ENCODE data around the gene JMJD1C.
"Not testable (repeated sequence)": the region's sequence is repeated elsewhere in the genome, so short reads cannot be mapped to it uniquely, and the experiment has no call there.

The JMJD1C gene

DNA sequence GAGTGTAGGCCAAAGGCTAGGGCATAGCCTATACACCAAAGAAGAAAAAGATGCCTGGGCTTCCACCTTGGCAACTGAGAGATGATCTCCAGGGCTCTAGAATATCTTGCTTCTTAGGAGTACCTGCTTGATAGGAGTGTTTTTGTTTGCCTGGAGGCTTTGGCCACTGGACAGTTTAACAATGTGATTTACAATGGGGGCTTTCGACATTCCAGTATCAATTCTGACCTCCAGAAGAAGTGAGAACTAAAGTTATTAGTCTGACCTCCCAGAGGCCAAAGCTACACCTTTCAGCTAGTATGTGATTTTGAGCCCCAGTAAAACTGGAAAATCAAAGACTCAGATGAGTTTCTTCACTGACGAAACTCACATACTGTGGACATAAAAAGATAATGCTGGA, 96.1 kb downstream of the JMJD1C start:
- Mint-ChIP-seq H3K27me3 (no peaks in the 10 kb centered on the region), H3K27ac (no peak overlapping the region), H3K9me3 (no peaks in the 10 kb centered on the region), H3K36me3 (ENCODE audit: insufficient read depth) (no peaks in the 10 kb centered on the region), H3K4me1 (ENCODE audit: low read depth in 2 of 2) (peaks cover 6 to 11% of the 10 kb centered on the region in 2 donors), H3K4me3 (no peak overlapping the region)
- ATAC-seq (replicated peaks) (no peak), DNase-seq (no peak)

GRCh38 chr10:63368365-63368764, 97.4 kb downstream of the JMJD1C start:
- no peaks in the 10 kb centered on the region for H3K36me3 Mint-ChIP-seq (ENCODE audit: insufficient read depth)
- no peaks in the 10 kb centered on the region for H3K9me3 Mint-ChIP-seq
- DNase-seq (no peak), ATAC-seq (replicated peaks) (no peak)
- H3K27ac Mint-ChIP-seq, result no peak overlapping the region
- peaks cover 6 to 11% of the 10 kb centered on the region in 2 donors for H3K4me1 Mint-ChIP-seq (ENCODE audit: low read depth in 2 of 2)
- H3K4me3 Mint-ChIP-seq, result no peak overlapping the region
- no peaks in the 10 kb centered on the region for H3K27me3 Mint-ChIP-seq

- no peak overlapping the region for H3K4me3 Mint-ChIP-seq
- no peaks in the 10 kb centered on the region for H3K9me3 Mint-ChIP-seq
- H3K36me3 Mint-ChIP-seq (ENCODE audit: insufficient read depth), result no peaks in the 10 kb centered on the region
- no peaks in the 10 kb centered on the region for H3K27me3 Mint-ChIP-seq
- ATAC-seq (replicated peaks), result no peak
- no peak overlapping the region for H3K27ac Mint-ChIP-seq
- no peak for DNase-seq
- peaks cover 3 to 5% of the 10 kb centered on the region in 2 donors for H3K4me1 Mint-ChIP-seq (ENCODE audit: low read depth in 2 of 2)
Measured at GRCh38 chr10:63366933-63367332, 98.8 kb downstream of the JMJD1C start.

- H3K27me3 Mint-ChIP-seq, result no peaks in the 10 kb centered on the region
- H3K36me3 Mint-ChIP-seq (ENCODE audit: insufficient read depth), result no peaks in the 10 kb centered on the region
- ATAC-seq (replicated peaks) (no peak), DNase-seq (no peak)
- H3K4me1 Mint-ChIP-seq (ENCODE audit: low read depth in 2 of 2), result peaks cover 3 to 5% of the 10 kb centered on the region in 2 donors
- no peaks in the 10 kb centered on the region for H3K9me3 Mint-ChIP-seq
- no peak overlapping the region for H3K27ac Mint-ChIP-seq
- no peak overlapping the region for H3K4me3 Mint-ChIP-seq
Measured at GRCh38 chr10:63365976-63366765, 99.6 kb downstream of the JMJD1C start.

DNA sequence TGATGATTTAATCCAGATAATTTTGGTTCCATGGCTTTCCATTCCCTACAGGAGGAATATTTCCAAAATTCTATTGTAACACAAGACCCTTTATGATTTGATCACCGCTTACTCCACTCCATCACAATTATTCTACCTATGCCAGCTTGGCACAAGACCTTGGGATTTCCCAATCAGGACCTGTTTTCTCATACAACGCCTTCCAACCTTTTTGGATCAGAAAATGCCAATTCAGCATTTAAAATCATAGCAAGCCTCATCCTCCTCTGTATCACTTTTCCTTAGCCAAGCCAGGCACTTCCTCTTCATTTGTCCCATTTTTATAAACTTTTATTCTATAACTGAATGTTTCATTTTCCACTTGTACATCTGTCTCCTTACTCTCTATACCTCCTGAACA, 100.9 kb downstream of the JMJD1C start:
- Mint-ChIP-seq H3K4me1 (ENCODE audit: low read depth in 2 of 2) (peaks cover 3 to 5% of the 10 kb centered on the region in 2 donors), H3K9me3 (no peaks in the 10 kb centered on the region), H3K27ac (no peak overlapping the region), H3K27me3 (no peaks in the 10 kb centered on the region), H3K36me3 (ENCODE audit: insufficient read depth) (no peaks in the 10 kb centered on the region), H3K4me3 (no peak overlapping the region)
- ATAC-seq (replicated peaks), result no peak
- no peak for DNase-seq

GRCh38 chr10:63363951-63364350, 101.8 kb downstream of the JMJD1C start:
- no peaks in the 10 kb centered on the region for H3K36me3 Mint-ChIP-seq (ENCODE audit: insufficient read depth)
- H3K27me3 Mint-ChIP-seq, result no peaks in the 10 kb centered on the region
- H3K4me1 Mint-ChIP-seq (ENCODE audit: low read depth in 2 of 2), result peaks cover 3% of the 10 kb centered on the region in 2 donors
- ATAC-seq (replicated peaks) (no peak), DNase-seq (no peak)
- H3K9me3 Mint-ChIP-seq, result no peaks in the 10 kb centered on the region
- H3K4me3 Mint-ChIP-seq, result no peak overlapping the region
- H3K27ac Mint-ChIP-seq, result peak overlapping the region in 1 of 2 donors; percentile 28

- Mint-ChIP-seq H3K36me3 (ENCODE audit: insufficient read depth) (no peaks in the 10 kb centered on the region), H3K27me3 (no peaks in the 10 kb centered on the region), H3K4me1 (ENCODE audit: low read depth in 2 of 2) (peaks cover 8 to 11% of the 10 kb centered on the region in 2 donors), H3K9me3 (no peaks in the 10 kb centered on the region), H3K4me3 (no peak overlapping the region), H3K27ac (no peak overlapping the region)
- no peak for DNase-seq
- ATAC-seq (replicated peaks), result no peak
Measured at GRCh38 chr10:63355682-63356081, 110.1 kb downstream of the JMJD1C start.

DNA sequence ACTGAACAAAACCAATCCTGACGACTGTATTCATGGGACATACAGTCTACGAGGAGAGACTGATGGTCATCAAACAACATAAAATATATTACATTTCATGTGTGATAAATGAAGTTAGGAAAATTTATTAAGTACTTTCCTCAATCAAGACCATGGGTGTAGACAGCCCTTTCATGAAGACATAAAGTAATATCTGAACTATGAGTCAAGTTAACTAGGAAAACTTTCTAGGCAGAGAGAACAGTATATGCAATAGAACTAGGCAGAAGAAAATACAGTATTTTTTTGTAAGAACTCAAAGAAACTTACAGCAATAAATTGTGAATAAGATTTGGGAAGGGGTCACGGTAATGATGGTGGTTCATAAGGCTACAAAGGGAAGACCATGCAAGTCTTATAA, 112.8 kb downstream of the JMJD1C start:
- no peak for ATAC-seq (replicated peaks)
- DNase-seq, result no peak
- Mint-ChIP-seq H3K9me3 (no peaks in the 10 kb centered on the region), H3K4me3 (no peak overlapping the region), H3K4me1 (ENCODE audit: low read depth in 2 of 2) (peaks cover 8 to 11% of the 10 kb centered on the region in 2 donors), H3K27ac (no peak overlapping the region), H3K27me3 (no peaks in the 10 kb centered on the region), H3K36me3 (ENCODE audit: insufficient read depth) (no peaks in the 10 kb centered on the region)

DNA sequence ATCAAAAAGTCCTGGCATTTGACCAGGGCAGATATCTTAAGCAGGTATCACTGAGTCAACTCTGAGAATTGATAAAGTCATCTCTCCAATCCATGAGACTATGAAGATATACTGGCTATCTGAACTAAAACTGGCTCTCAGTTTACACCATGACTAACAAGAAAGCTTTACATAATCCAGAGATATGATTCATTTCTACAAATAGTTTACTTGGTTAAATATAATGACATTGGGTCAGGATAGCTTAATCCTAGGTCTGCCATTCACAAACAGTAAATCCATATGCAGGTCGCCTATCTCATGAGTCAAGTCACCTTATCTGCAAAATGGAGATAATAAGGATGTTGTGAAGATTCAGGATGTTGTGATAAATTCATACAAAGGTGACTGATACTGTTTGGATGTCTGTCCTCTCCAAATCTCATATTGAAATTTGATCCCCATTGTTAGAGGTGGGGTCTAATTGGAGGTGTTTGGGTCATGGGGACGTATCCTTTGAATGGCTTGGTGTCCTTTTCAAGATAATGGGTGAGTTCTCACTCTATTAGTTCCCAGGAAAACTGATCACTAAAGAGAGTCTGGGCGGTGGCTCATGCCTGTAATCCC, 117.4 kb downstream of the JMJD1C start:
- Mint-ChIP-seq H3K27me3 (no peaks in the 10 kb centered on the region), H3K27ac (no peak overlapping the region), H3K9me3 (no peaks in the 10 kb centered on the region), H3K4me1 (ENCODE audit: low read depth in 2 of 2) (peaks cover 6 to 8% of the 10 kb centered on the region in 2 donors), H3K4me3 (no peak overlapping the region), H3K36me3 (ENCODE audit: insufficient read depth) (peaks cover 3% of the 10 kb centered on the region)
- ATAC-seq (replicated peaks) (no peak), DNase-seq (no peak)

- Mint-ChIP-seq H3K4me1 (ENCODE audit: low read depth in 2 of 2) (peaks cover 2 to 8% of the 10 kb centered on the region in 2 donors), H3K27ac (no peak overlapping the region), H3K4me3 (no peak overlapping the region), H3K9me3 (no peaks in the 10 kb centered on the region), H3K27me3 (no peaks in the 10 kb centered on the region), H3K36me3 (ENCODE audit: insufficient read depth) (peaks cover 3% of the 10 kb centered on the region)
- ATAC-seq (replicated peaks) (no peak), DNase-seq (no peak)
Measured at GRCh38 chr10:63346015-63346441, 119.7 kb downstream of the JMJD1C start.

DNA sequence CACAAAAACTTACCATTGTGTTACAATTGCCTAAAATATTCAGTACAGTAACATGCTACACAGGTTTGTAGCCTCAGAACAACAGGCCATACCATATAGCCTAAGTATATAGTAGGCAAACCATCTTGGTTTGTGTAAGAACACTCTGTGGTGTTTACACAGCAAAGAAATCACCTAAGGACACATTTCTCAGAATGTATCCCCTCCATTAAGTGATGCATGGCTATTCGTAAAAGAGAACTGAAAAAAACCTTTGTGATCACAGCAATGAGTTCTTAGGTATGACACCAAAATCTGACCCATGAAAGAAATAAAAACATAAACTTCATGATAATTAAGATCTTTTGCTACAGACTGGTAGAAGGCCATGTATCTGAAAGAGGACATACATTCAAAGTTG, 121.5 kb downstream of the JMJD1C start:
- no peaks in the 10 kb centered on the region for H3K27me3 Mint-ChIP-seq
- DNase-seq, result no peak
- H3K4me3 Mint-ChIP-seq, result no peak overlapping the region
- H3K9me3 Mint-ChIP-seq, result no peaks in the 10 kb centered on the region
- H3K27ac Mint-ChIP-seq, result peak overlapping the region in 1 of 2 donors; percentile 13
- H3K4me1 Mint-ChIP-seq (ENCODE audit: low read depth in 2 of 2), result peaks cover 2 to 8% of the 10 kb centered on the region in 2 donors
- ATAC-seq (replicated peaks), result no peak
- H3K36me3 Mint-ChIP-seq (ENCODE audit: insufficient read depth), result peaks cover 3% of the 10 kb centered on the region

GRCh38 chr10:63343476-63343875, 122.3 kb downstream of the JMJD1C start:
- Mint-ChIP-seq H3K4me1 (ENCODE audit: low read depth in 2 of 2) (peaks cover 5 to 8% of the 10 kb centered on the region in 2 donors), H3K27me3 (no peaks in the 10 kb centered on the region), H3K36me3 (ENCODE audit: insufficient read depth) (peaks cover 3% of the 10 kb centered on the region), H3K27ac (peak overlapping the region in 1 of 2 donors; percentile 13), H3K4me3 (no peak overlapping the region), H3K9me3 (no peaks in the 10 kb centered on the region)
- DNase-seq (no peak), ATAC-seq (replicated peaks) (no peak)

GRCh38 chr10:63339640-63340039, 126.1 kb downstream of the JMJD1C start:
- H3K4me1 Mint-ChIP-seq (ENCODE audit: low read depth in 2 of 2); H3K4me3 Mint-ChIP-seq; H3K27ac Mint-ChIP-seq; DNase-seq; ATAC-seq (replicated peaks); H3K36me3 Mint-ChIP-seq (ENCODE audit: insufficient read depth); H3K9me3 Mint-ChIP-seq; H3K27me3 Mint-ChIP-seq: not testable (repeated sequence)

Measured in effector memory CD8-positive, alpha-beta T cell (primary cell).